Measurements from ENCODE around the gene ATG9A.
"Not testable (repeated sequence)": the region's sequence is repeated elsewhere in the genome, so short reads cannot be mapped to it uniquely, and the experiment has no call there.

The ATG9A gene

DNA sequence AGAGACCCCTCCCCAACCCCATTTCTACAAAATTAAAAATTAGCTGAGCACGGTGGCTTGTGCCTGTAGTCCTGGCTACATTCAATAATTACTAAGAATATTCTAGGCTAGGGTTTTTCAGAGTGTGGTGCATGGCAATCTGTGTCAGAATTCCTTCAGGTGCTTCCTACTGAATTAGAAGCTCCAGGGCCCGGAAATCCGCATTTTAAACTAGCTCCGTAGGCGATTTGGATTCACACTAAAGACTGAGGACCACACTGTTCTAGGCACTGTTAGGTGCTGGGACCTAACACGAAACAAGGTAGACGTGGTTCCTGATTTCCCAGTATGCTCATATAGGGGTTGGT, 23.5 kb downstream of the ATG9A start:
- DNase-seq: no peak

DNA sequence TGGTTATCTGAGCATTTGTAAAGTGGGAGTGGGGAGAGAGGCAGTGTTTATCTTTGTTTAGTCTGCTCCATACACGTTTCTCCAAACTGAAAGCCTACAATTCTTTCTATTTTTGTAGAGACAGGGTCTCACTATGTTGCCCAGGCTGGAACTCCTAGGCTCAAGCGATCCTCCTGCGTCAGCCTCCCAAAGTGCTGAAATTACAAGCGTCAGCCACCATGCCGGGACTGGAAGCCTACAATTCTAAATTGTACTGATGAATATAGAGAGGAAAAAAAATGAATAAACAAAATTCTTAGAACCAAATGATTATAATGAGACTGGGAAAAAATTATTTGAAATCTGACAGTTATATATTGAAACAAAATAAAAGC, 24.3 kb downstream of the ATG9A start:
- DNase-seq: no peak

DNA sequence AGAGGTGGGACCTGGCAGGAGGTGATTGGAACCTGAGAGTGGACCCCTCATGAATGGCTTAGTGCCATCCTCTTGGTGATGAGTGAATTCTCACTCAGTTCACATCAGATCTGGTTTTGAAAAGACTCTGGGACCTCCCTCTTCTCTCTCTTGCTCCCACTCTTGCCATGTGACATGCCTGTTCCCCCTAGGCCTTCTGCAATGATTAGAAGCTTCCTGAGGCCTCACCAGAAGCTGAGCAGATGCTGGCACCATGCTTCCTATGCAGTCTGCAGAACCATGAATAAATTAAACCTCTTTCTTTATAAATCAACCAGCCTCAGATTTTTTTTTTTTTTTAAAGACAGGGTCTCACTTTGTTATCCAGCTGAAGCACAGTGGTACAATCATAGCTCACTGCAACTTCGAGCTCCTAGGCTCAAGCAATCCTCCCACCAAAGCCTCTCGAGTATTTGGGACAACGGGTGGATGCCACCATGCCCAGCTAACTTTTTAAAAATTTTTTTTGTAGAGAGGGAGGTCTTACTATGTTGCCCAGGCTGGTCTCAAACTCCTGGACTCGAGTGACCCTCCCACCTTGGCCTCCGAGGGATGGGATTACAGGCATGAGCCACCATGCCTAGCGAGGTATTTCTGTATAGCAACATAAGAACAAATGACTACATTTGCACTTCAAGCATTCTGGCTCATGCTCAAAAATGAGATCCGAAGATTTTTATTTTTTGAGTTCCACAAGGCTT, 24.8 kb downstream of the ATG9A start:
- no peak for DNase-seq

DNA sequence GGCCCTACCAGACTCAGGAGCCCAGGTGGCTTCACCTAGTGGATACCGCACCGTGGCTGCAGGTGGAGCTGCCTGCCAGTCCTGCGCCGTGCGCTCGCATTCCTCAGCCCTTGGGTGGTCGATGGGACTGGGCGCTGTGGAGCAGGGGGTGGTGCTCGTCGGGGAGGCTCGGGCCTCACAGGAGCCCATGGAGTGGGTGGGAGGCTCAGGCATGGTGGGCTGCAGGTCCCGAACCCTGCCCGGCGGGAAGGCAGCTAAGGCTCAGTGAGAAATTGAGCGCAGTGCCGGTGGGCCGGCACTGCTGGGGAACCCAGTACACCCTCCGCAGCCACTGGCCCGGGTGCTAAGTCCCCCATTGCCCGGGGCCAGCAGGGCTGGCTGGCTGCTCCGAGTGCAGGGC, 28.1 kb downstream of the ATG9A start:
- DNase-seq: not testable (repeated sequence)

DNA sequence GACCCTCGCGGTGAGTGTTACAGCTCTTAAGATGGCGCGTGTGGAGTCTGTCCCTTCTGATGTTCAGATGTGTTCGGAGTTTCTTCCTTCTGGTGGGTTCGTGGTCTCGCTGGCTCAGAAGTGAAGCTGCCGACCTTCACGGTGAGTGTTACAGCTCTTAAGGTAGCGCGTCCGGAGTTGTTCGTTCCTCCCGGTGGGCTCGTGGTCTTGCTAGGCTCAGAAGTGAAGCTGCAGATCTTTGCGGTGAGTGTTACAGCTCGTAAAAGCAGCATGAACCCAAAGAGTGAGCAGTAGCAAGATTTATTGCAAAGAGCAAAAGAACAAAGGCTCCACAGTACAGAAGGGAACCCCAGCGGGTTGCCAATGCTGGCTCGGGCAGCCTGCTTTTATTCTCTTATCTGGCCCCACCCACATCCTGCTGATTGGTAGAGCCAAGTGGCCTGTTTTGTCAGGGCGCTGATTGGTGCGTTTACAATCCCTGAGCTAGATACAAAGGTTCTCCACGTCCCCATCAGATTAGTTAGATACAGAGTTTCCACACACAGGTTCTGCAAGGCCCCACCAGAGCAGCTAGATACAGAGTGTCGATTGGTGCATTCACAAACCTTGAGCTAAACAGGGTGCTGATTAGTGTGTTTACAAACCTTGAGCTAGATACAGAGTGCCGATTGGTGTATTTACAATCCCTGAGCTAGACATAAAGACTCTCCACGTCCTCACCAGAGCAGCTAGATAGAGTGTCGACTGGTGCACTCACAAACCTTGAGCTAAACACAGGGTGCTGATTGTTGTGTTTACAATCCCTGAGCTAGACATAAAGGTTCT, 28.7 kb downstream of the ATG9A start:
- not testable (repeated sequence) for DNase-seq

DNA sequence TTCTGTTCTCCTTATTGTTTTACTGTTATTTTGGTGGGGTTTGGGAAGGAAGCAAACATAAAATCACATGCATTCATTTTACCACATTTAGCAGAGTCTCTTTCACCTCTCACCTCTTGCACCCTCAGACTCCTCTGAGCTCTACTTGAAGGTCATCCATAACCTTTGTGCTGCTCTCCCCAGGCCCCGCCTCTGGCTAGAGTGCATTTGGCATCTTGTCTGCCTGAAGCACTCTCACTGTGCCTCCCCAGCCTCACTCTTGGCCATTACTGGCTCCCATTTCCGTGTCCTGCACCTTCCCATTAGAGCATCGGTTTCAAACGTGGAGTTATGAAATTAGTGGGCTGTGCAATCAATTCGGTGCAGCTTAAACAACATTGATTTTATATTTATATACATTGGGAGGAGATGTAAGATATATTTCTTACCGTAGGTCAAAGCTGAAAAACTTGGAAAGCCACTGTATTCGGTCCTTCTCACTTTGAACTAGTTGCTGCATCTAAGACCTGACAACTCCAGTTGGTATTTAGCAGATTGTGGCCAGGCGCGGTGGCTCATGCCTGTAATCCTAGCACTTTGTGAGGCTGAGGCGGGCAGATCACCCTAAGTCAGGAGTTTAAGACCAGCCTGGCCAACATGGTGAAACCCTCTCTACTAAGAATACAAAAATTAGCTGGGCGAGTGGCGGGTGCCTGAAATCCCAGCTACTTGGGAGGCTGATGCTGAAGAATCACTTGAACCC, 29.8 kb downstream of the ATG9A start:
- no peak for DNase-seq

DNA sequence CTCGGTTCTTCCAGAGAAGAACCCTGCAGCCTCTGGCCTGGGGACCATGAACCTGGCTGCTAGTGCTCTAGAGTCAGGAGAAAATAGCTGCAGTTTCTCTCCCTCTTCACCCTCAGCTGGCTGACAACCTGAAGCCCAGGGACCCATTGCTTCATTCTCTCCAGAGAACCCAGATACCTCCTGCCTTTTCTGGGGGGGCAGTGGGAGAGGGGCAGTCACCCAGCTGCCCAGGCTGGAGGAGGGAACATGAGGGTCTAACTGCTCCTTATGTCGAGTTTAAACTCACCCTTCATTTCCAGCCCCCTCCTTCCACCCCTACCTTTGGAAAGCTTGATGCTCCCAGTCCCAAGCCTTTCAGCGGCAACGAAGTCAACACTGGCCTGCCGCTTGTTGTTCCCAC, 30.5 kb downstream of the ATG9A start:
- no peak for DNase-seq

DNA sequence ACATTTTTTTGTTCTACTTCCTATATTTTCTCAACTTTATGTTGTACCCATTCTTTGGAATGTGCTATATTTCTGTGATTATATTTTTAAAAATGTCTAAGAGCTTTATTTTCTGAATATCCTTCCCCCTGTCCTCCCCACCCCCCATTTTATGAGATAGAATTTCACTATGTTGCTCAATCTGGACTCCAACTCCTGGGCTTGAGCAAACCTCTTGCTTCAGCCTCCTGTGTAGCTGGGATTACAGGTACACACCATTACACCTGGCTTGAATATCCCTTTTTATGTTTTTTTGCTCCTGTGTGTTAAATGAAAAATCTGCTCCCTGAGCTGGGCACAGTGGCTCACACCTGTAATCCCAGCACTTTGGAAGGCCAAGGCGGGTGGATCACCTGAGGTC, 32.0 kb downstream of the ATG9A start:
- DNase-seq: no peak

DNA sequence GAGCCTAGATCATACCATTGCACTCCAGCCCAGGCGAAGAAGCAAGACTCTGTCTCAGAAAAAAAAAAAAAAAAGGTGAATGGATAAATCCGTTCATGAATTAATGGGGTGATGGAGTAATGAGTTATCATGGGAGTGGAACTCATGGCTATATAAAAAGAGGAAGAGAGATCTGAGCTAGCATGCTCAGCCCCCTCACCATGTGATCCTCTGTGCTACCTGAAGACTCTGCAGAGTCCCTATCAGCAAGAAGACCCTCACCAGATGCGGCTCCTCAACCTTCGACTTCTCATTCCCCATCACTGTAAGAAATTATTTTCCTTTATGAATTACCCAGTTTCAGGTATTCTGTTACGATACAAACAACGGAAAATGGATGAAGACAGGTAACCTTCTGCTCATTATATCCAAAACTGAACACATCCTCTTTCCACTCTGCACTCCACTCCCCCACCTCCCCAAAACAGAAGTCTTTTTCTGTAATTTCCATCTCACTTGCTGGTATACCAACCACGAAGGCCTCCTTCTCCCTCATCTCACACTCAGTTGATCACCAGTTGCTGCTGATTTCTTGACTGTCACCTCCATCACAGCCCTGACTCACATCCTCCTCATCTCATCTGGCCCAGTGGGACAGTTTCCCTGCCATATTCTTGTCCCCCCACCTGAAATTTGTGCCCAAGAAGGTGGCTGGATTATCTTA, 42.5 kb downstream of the ATG9A start:
- DNase-seq: no peak

DNA sequence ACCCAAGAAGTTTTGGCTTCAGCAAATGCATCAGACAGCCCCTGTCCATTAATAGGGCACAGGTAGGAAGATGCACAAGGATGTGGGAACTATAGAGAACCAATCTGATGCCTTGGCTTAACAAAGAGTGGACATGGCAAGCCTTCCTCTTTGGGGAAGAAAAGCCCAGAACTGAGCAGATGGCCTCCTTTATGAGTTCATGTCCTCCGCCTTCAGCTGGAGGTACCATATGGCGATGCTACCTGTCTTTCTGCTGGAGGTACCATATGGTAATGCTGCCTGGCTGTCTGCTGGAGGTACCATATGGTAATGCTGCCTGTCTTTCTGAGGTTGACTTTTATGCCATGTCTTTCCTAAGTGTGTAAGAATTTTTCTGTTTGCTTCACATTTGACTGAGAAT, 45.3 kb downstream of the ATG9A start:
- no peak for DNase-seq

DNA sequence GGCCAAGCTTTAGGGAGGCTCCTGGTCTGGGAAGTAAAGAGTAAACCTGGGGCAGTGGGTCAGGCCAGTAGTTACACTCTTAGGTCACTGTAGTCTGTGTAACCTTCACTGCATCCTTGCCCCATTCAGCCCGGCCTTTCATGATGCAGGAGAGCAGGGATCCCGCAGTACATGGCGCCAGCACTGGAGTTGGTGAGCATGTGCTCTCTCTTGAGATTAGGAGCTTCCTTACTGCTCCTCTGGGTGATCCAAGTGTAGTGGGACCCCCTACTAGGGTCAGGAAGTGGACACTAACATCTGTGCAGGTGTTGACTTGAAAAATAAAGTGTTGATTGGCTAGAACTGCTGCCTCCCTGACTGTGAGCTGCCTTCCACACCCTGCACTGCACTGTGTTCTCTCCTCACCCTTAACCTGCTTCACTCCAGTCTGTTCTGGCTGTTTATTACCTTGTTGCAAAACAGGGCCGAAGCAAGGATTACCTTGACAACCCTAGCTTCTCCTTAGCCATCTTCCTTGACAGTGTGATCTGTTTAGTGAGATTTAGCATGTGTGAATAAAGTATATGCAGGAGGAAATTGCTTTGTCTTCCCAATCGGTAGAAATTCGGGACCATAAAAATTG, 46.2 kb downstream of the ATG9A start:
- no peak for DNase-seq

DNA sequence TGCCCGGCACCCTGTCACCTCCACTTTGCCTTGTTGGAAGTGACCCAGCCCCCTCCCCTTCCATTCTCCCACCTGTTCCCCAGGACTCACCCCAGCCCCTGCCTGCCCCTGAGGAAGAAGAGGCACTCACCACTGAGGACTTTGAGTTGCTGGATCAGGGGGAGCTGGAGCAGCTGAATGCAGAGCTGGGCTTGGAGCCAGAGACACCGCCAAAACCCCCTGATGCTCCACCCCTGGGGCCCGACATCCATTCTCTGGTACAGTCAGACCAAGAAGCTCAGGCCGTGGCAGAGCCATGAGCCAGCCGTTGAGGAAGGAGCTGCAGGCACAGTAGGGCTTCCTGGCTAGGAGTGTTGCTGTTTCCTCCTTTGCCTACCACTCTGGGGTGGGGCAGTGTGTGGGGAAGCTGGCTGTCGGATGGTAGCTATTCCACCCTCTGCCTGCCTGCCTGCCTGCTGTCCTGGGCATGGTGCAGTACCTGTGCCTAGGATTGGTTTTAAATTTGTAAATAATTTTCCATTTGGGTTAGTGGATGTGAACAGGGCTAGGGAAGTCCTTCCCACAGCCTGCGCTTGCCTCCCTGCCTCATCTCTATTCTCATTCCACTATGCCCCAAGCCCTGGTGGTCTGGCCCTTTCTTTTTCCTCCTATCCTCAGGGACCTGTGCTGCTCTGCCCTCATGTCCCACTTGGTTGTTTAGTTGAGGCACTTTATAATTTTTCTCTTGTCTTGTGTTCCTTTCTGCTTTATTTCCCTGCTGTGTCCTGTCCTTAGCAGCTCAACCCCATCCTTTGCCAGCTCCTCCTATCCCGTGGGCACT, 46.9 kb downstream of the ATG9A start:
- DNase-seq: no peak

DNA sequence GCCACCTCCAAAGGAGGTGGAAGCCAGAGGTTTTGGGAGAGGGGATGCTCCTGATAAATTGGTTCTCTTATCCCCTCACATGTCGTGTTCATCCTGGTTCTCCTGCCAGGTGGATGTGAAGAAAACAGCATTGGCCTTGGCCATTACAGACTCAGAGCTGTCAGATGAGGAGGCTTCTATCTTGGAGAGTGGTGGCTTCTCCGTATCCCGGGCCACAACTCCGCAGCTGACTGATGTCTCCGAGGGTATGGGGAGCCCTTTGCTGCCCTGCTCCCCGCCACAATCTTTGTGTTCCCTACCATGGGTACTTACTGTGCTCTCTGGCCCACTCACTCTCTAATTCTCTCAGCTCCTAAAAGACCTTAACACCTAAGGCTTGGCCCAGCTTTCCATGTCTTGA, 47.9 kb downstream of the ATG9A start:
- no peak for DNase-seq

DNA sequence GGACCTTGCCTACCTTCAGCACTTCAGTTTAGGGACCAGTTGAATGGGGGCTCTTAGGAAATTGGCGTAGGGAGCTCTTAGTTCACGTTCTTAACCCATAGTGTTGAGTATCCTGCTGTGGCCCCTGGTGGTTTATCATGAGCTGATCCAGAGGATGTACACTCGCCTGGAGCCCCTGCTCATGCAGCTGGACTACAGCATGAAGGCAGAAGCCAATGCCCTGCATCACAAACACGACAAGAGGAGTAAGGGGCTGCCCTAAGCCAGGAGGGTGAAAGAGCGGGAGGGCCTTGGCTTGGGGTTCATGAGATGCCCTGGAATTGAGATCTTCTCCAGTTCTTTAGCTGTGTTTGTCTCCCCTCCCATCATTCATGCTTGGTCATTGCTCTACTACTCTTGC, 48.5 kb downstream of the ATG9A start:
- no peak for DNase-seq

DNA sequence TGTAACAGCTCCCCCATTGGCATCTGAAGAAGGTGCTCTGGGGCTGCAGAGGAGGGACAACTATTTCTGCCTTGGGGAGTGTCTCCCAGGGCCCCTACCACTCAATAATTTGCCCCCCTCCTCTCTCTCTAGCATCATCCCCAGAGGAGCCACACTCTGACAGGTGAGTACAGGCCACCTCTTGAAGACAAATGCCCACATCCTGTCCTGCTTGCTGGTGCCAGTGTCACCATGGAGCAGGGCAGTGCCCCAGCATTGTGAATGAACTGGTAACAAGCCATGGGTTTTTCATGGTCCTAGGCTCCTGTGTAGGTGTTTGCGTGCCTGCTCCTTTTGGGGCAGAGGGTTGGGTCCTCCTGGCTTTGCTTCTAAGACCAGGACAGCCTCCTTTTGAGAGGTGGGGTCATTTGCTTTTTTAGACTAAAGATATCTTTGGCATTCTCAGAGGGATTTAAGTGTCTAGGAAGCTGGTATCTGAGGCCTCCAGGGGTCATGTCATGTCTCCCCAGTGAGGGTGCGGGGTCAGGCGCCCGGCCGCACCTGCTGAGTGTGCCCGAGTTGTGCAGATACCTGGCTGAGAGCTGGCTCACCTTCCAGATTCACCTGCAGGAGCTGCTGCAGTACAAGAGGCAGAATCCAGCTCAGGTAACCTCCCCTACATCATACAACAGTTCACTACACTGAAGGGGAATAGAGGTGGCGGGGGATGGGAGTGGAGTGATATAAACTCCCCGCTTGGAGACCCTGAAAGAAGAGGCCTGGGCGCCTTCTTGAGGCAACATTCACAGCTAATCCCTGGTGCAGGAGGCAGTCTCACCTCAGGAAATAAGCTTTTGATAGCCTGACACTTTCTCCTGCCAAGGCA, 49.6 kb downstream of the ATG9A start:
- no peak for DNase-seq

DNA sequence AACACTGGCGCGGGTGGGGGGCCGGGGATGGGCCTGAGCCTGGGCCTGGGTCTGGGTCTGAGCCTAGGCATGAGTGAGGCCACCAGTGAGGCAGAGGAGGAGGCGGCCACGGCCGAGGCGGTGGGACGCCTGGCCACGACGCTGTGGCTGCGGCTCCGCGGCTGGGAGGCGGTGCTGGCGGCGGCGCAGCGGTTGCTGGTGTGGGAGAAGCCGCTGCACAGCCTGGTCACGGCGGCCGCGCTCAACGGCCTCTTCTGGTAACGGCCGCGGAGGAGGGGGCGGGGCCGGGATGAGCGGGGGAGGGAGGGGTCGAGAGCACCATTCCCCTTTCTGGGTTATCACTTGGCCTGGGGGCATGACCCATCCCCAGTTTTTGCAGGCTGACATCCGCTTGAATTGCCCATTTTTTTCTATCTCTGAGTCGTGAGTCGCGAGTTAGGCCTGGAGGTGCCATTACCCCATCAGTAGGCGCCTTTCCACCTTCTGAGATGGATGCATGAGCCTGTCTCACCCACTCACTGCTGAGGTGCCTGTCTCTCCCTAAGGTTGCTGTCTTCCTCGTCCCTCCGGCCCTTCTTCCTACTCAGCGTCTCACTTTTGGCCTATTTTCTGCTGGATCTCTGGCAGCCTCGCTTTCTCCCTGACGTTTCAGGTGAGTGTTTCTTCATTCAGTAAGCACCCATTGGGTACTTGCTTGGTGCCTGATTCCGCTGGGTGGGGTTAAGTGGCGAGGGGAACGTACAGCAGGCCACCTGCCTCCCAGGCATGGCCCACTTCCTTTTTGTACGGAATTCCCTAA, 50.9 kb downstream of the ATG9A start:
- DNase-seq: peak; percentile 64

DNA sequence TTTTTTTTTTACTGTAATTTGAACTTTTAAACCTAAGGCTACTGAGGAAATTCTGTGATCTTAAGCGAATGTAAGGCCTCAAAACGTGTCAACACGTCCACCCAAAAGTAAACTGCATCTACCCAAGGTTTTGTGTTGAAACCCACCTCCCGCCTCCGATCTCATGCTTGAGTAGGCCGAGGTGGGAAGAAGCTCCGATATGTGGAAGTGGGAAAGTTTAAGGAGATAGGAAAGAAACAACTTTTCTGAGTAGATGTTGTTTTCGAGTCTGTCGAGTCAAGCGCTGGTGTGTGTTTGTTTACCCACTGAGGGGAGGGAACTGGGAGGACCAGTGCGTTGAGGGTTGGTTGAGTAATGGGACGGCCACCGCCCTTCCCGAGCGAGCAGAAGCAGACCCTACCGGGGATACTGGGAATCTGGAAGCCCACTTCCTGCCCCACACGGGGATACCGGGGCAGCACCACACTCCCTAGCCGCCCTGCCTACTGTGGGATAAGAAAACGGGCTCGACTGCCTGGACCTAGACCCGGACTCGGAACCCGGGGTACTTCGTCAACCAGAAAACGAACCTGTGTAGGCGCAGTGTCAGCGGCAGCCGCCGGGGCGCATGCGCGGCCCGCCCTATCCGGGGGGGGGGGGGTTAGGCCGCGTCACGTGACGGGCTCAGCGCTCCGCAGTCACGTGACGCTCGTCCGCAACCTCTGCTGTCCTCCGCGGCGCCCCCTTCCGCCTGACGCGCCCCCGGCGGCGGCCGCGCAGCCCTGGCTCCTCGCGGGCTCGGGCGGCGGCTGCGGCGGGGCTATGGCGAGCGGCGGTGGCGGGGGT, 51.7 kb downstream of the ATG9A start, which contains the start of gene RETREG2:
Gene RETREG2 (plus strand): TSS at position 724 of the 825 bp plus-strand sequence. CDS start 78 bp downstream, at position 802.
- peak; percentile 75 for DNase-seq

DNA sequence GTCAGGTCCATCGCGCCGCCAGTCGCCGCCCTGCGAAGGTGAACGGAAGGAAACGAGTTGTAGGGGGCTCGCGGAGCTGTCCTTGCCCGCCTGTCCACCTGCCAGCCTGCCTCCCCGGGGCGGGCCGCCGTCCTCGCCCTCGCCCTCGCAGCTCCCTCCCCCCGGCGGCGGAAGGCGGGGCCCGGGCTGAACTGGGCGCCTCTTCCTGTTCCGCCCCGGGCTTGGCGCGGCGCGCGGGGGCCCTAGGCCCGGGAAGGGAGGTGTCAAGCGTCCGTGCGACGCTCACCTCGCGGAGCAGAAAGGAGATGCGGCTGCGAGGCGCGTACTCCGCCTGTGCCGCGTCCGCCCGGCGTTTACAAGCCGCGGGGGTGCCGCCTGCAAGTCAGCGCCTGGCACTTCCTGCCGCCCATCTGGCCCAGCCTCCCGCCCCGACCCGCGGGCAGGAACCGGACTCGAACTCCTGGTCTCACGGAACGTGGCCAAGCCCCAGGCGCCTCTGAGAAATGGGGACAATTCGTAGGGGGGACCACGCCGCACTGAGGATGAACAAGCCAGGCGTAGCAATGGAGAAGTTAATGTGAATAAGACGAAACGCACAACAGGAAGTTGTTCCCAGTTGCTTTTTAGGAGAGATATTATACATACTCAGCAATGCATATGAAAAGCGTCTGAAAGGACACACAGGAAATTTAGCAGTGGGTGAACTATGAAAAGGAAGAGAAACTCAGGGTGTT, 52.5 kb downstream of the ATG9A start, which contains the start of gene CNPPD1:
Gene CNPPD1 (minus strand): TSS at position 108 of the 734 bp plus-strand sequence. CDS start 97 bp downstream, at position 11.
- peak; percentile 62 for DNase-seq
